ENCODE measurements around the gene RFK.

Gene RFK

GRCh38 chr9:76378367-76379073, 15.7 kb downstream of the RFK start:
- no peak for DNase-seq (ENCODE audit: low read depth)
- TF ChIP-seq CTCF (conservative IDR thresholded peaks at IDR 0.05; ENCODE audit: low read length): no peak
- H3K4me3 ChIP-seq (ENCODE audit: low read length): no peak overlapping the region

GRCh38 chr9:76377791-76378190, 16.4 kb downstream of the RFK start:
- no peak overlapping the region for H3K4me3 ChIP-seq (ENCODE audit: low read length)
- TF ChIP-seq CTCF (conservative IDR thresholded peaks at IDR 0.05; ENCODE audit: low read length): no peak
- DNase-seq (ENCODE audit: low read depth): no peak

- DNase-seq (ENCODE audit: low read depth): peak; percentile 96
- no peak overlapping the region for H3K4me3 ChIP-seq (ENCODE audit: low read length)
- TF ChIP-seq CTCF (conservative IDR thresholded peaks at IDR 0.05; ENCODE audit: low read length): no peak
These were observed 19.3 kb downstream of the RFK start for GRCh38 chr9:76374783-76375559.

- TF ChIP-seq CTCF (conservative IDR thresholded peaks at IDR 0.05; ENCODE audit: low read length): no peak
- DNase-seq (ENCODE audit: low read depth): no peak
- H3K4me3 ChIP-seq (ENCODE audit: low read length): no peak overlapping the region
These were observed 20.3 kb downstream of the RFK start for GRCh38 chr9:76373784-76374474.

GRCh38 chr9:76373173-76373783, 20.9 kb downstream of the RFK start:
- H3K4me3 ChIP-seq (ENCODE audit: low read length): no peak overlapping the region
- no peak for TF ChIP-seq CTCF (conservative IDR thresholded peaks at IDR 0.05; ENCODE audit: low read length)
- DNase-seq (ENCODE audit: low read depth): peak; percentile 87

GRCh38 chr9:76372336-76372735, 21.9 kb downstream of the RFK start:
- DNase-seq (ENCODE audit: low read depth): no peak
- no peak overlapping the region for H3K4me3 ChIP-seq (ENCODE audit: low read length)
- no peak for TF ChIP-seq CTCF (conservative IDR thresholded peaks at IDR 0.05; ENCODE audit: low read length)
